Islet precursor cell (in vitro differentiated cells): Measurements from ENCODE around the gene PALLD.
"Not testable (repeated sequence)": the region's sequence is repeated elsewhere in the genome, so short reads cannot be mapped to it uniquely, and the experiment has no call there.

Experiments
- DNase-seq: peaks from one replicate; pipeline ENCODE4 v3.0.0-alpha.2; 2018

Gene PALLD

DNA sequence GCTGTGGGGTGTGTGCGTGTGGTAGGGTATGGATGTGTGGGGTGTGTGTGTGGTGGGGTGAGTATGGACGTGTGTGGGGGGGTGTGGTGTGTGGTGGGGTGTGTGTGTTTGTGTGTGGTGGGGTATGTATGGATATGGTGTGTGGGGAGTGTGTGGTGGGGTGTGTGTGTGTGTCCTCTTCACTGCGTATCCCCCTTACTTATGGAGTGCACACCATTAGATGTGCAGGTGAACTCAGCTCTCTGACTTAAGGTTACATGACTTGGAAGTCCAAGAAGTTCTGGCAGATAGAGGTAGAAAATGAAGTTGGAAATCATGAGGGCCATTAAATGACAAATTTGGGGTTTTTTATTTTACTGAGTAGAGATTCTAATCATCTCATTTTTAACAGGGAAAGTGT, 182.5 kb downstream of the PALLD start:
- DNase-seq: no peak

DNA sequence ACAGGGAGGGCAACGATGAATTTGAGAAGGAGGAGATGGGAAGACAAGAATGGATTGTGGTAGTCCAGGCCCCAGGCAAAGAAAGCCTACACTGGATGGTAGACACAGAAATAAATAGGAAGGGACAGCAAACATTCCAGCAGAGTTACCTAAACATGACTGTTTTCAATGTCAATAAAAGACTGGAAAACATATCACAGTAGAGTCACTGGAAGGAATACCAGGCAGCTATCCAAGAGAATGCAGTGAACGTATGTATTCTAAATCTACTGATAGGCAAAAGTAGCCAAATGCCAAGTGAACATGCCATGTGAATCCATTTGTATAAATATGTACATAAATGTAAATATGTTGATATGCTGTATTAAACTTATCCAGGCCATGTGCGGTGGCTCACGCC, 183.0 kb downstream of the PALLD start:
- DNase-seq: peak; percentile 50

DNA sequence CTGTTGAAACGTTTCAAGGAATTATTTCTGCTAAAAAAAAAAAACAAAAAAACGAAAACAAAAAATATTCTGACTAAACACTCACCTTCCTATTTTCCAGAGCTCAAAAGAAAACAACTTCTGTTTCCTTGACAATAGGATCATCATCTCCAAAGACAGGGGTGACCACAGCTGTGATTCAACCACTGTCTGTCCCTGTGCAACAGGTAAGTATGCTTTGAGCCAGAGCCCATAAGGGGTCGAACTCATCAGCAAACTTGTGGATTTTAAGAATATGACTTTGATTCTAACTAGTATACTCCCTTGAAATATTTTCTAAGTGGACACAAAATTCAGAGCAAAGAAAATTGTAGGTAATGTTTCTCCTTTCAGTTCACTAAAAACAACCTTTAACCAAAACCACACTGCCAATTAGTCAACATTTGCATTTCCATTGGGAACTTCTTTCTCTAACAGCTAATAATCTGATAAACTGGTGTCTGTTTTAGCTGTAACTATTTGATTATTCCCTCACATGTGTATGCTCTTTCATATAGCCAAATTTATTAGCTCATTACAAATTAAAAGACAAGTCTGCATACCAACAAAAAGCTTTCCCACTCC, 186.1 kb downstream of the PALLD start:
- no peak for DNase-seq

DNA sequence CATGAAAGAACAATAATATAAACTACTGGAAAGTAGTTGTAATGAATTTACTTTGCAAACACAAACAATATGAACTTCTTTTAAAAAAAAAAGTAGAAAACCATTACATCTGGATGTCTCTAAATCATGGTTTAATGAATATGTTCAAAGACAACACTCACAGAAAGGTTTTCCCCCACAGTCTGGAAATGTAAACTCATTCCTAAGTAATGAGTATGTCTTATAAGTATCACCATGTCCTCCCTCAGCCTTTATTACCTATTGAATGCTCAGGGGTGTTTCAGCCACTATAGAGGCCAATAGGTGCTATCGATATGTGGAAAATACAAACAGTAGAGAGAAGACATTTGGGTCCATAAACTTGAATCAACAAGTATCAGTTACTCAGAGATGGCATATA, 186.7 kb downstream of the PALLD start:
- no peak for DNase-seq

- DNase-seq: no peak
Measured at GRCh38 chr4:168685136-168685809, 188.4 kb downstream of the PALLD start.

GRCh38 chr4:168688584-168688983, 191.7 kb downstream of the PALLD start:
- DNase-seq: no peak

DNA sequence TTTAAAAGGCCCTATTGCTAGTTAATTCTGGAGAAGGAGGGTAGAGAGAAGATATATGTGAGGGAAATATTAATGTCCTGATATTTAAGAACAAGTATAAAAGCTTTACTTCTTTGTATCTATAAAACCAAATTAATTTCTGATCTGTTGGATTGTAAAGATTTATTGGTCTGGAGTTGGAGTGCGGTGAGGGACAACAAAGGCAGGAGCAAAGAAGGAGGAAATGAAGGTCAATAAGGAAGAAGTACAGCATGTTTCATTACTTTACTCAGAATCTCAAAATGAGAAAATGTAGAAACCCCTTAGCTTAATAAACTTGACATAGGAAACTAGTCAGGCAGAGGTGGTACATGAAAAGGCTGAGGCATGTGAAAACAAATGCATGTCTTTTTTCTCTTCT, 192.9 kb downstream of the PALLD start:
- no peak for DNase-seq

DNA sequence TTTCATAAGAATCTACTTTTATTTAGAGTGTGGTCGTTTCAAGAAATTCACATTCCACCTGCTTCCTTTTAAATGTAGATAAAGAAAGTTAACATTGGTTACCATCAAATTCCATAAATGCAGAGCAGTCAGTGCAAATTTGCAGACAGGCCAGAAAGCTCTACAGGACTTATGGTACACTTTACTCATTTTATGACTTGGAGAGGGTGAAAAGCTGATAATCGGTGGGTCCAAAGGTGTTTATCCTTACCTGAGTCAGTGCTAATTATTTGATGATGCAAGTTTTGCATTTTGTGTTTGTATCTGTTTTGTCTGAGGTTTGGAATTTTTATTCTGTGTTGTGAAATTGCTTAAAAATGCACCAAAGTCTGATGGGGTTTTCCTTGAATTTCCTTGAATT, 193.3 kb downstream of the PALLD start:
- no peak for DNase-seq

- no peak for DNase-seq
Measured at GRCh38 chr4:168691631-168692369, 194.9 kb downstream of the PALLD start.

GRCh38 chr4:168693750-168694490, 197.1 kb downstream of the PALLD start:
- DNase-seq: no peak

GRCh38 chr4:168694667-168695066, 197.8 kb downstream of the PALLD start:
- DNase-seq: peak; percentile 85

GRCh38 chr4:168695288-168695687, 198.4 kb downstream of the PALLD start:
- no peak for DNase-seq

GRCh38 chr4:168696280-168696679, 199.4 kb downstream of the PALLD start:
- DNase-seq: no peak

GRCh38 chr4:168696826-168697225, 200.0 kb downstream of the PALLD start:
- DNase-seq: no peak

- no peak for DNase-seq
Measured at GRCh38 chr4:168699224-168699878, 202.5 kb downstream of the PALLD start.

DNA sequence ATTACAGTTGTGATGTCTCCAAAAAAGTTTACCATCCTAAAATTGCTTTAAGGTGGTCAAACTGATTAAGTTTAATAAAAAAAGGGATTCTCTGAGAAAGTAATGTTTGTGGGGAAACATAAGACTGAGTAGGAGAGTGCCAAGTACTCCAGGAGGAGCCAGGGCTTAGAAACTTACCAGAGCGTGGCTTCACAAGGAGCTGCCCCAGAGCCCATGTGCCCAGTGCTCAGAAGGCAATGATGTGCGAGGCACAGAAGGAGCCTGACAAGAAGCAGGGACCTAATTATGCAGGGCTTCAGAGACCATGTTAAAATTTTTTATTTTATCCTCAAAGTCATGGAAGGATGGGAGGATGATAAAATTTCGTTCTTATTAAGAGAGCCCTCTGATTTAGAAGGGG, 204.2 kb downstream of the PALLD start:
- DNase-seq: no peak

DNA sequence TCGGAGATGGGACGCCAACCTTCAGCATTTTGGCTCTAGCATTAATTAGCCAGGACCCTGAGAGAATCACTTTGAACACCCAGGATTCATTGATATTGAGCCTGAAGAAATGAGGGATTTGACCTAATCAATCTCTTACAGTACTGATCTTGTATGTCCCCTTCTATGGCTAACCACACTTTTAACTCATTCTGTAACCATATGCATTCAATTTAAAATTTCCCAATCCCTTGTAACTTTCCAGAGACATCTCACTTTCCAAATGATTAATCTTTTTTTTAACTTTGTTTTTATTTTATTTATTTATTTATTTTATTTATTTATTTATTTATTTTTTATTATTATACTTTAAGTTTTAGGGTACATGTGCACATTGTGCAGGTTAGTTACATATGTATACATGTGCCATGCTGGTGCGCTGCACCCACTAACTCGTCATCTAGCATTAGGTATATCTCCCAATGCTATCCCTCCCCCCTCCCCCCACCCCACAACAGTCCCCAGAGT, 205.8 kb downstream of the PALLD start:
- not testable (repeated sequence) for DNase-seq

GRCh38 chr4:168705121-168705520, 208.3 kb downstream of the PALLD start:
- DNase-seq: no peak

DNA sequence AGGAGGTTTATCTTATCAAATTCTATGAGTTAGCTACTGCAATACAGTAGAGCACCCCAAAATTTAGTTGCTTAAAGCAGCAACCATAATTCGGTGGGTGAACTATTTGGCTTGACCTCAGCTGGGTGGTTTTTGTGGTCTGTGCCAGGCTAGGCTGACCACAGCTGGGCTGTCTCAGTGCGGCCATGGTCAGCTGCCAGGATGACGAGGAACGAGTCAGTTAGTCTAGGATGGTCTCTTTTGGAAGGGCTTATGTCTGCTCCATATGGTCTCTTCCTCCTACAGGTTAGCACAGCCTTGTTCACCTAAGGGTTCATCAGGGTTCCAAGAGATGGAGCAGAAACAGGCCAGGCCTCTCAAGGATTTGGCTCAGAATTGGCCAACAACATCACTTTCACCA, 210.4 kb downstream of the PALLD start:
- no peak for DNase-seq

DNA sequence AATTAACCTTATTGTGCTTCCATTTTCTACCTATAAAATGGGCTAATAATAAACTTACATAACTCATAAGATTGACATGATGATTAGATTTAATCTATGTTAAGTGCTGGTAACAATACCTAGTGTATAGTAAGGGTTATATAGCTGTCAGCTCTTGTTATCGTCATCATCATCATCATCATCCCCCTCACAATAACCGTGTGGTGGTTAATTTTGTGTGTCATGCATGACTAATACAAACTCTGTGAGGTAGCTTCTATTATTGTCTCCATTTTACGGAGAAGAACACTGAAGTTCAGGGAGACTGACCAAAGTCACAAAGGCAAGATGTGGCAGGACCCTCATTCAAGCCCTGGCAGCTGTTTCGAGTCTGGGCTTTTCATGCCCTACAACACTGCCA, 211.3 kb downstream of the PALLD start:
- no peak for DNase-seq

DNA sequence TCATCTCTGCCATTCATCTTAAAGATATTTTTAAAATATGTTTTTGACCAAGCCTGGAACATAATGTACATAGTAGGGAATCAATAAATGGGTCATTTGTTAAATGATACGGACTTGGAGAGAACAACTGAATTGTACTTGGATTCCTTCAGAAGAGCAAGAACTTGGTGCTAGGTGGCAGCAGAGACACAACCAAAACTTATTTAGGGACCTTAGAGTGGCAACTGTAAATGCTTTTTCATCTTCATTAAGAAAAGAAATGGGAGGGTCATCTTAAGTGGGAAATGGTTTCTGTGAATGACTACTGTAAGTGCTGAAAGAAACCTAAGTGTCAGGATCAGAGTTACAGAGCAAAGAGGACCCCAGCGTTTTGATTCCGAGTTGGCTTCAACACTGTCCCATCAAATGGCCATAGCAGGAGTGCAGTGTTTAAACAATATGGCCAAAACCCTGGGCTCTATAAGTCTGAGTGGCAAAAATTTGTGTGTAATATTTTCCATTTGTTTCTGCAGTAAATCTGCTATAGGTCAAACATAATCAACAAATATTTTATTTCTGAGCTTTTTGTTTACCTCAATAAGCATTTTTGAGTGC, 213.6 kb downstream of the PALLD start:
- no peak for DNase-seq
